Testis (tissue), 2 donors: ENCODE data around the gene HEBP2.

Experiments used
- POLR2A ChIP-seq: fragments of 450-650 bp; IDR thresholded peaks from one replicate; pipeline ENCODE4 v1.6.1; 2017; ENCODE audit warnings: antibody characterized with exemption, mild to moderate bottlenecking, moderate library complexity
- TF ChIP-seq, protein P1 (sequence below), 3 experiments: fragments of 450-650 bp in 2 of 3; fragments of 200-600 bp in 1 of 3; sonication (generic) in 1 of 3; IDR thresholded peaks; one replicate each; pipeline ENCODE4 v1.5.1; 2016 to 2019; ENCODE audit warnings: antibody characterized with exemption in 3 of 3, mild to moderate bottlenecking in 2 of 3, moderate library complexity in 1 of 3

- no peak for TF ChIP-seq POLR2A
- TF ChIP-seq, protein P1, sequence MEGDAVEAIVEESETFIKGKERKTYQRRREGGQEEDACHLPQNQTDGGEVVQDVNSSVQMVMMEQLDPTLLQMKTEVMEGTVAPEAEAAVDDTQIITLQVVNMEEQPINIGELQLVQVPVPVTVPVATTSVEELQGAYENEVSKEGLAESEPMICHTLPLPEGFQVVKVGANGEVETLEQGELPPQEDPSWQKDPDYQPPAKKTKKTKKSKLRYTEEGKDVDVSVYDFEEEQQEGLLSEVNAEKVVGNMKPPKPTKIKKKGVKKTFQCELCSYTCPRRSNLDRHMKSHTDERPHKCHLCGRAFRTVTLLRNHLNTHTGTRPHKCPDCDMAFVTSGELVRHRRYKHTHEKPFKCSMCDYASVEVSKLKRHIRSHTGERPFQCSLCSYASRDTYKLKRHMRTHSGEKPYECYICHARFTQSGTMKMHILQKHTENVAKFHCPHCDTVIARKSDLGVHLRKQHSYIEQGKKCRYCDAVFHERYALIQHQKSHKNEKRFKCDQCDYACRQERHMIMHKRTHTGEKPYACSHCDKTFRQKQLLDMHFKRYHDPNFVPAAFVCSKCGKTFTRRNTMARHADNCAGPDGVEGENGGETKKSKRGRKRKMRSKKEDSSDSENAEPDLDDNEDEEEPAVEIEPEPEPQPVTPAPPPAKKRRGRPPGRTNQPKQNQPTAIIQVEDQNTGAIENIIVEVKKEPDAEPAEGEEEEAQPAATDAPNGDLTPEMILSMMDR (IDR thresholded peaks at IDR 0.05), result no peak
Observed at GRCh38 chr6:138464085-138464484, 60.1 kb downstream of the HEBP2 start.
